GM19467 (cell line): ENCODE results near the gene TTC34.

ENCODE experiments used
- ATAC-seq: cut with Tn5 transposase; IDR thresholded peaks from one replicate; pipeline ENCODE4 v1.9.1; 2021; ENCODE audit warnings: mild to moderate bottlenecking, moderate library complexity; ENCODE audit not compliant: unreplicated experiment

The TTC34 gene

DNA sequence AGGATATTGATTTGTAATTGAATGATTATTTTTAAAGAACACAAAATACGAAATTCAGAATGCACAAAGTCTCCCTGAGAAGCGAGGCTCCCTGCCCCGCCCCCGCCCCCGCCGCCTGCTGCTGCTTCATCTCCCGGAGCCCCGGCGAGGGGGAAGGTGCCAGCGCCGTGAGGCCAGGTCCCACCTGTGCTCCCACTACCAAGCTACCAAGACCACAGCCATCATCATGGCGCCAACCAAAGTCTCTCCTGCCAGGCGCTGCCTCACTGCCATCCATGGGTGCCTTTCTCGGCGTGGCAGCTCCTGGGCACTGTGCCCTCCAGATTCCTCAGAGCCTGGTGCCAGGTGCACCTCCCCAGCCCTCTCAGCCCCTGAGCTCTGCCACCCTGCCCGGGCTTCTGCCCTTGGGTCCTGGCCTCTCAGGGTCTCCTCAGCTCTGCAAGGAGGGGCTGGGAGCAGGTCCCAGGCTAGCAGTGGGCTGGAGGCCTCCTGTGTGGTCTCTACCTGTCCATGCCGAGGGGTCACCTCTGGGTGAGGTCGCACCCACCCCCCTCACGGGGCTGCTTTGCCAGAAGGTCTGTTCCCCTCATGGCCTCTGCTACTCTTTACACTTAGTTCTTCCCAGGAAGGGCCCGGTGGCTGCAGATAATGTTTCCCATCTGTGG, 29.4 kb upstream of the TTC34 start:
- ATAC-seq = no peak

DNA sequence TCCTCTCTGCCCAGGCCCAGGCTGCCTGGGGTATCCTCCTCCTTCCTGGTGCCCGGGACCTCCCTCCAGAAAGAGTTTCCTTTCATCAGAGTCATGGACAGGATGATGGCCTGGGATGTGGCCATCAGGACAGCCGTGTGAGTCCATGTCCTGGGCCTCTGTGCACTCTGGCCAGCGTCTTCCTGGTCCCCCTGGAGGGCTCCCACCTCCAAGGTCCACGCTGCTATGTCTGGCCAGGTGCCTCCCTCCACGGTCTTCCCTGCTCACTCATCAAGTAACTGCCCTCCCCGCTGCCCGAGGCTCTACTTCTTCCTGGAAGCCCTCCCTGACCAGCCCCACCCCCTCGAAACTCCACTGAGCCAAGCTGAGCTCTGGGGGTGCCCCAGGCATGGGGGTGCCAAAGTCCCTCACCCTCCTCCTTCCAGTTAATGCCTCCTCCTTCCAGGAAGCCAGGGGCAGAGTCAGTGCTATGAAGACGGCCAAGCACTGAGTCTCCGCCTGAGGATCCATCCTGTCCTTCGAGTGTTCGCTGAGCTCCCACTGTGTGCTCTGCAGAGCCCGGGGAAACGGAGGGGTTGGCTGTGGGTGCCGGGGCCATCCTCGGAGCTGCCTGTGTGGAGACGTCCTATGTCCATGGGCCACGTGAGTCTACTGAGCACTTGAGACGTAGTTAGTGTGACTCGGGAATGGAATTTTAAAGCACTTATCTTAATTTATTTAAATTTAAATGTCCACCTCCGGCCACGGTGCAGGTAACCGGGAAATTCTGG, 28.5 kb upstream of the TTC34 start:
- ATAC-seq = no peak

DNA sequence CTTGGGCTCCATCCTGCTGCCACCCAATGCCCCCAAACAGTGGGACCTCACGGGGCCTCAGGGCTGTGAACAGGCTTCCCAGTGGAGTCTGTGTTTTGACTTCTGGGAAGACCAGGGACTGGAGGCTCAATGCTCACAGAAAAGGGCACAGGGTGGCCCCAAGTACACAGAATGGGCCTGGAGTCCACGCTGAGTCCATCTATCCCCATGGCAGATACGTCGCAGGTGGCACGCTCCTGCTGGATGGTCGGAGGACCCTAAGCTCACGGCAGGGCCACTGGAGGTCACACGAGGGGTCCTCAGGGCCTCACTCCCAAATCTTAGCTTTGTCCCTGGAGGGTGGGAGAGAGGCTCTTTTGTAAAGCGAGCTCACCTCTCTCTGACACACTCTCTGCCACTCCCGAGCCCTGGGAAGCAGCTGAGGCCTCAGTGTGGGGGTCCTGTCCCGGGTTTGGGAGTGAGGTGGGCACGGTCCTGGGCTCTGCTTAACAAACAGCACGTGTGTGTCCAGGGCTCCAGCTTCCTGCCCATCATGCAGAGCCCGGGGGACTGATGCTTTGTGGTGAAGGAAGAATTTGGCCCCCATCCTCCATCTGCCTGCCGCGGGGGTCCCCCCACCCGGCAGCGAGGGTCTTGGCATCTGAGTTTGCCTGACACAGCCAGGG, 27.2 kb upstream of the TTC34 start:
- ATAC-seq = no peak

DNA sequence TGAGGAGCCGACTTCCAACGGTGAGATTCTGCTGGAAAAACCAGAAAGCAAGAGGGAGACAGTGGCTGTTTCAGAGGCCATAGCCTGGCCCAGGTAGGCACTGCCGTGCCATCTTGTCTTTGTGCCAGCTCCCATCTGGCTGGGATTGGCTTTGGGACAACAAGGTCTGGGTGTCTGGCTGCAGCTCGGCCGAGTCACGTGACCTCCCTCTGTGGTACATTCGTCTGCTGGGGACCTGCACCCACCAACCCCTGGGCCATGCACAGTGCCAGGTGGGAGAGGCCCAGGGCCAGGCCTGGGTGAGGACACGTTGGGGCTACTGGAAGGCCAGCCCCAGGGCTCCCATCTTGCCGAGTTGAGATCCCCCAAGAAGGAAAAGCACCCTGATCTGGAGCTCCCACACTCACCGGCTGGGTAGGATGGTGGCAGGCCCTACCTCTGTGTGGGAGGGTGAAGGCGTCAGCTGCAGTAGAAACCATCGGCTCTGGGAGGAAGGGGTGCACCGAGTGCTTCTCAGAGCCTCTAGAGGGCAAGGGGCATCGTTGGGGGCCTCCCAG, 25.3 kb upstream of the TTC34 start:
- ATAC-seq = no peak

DNA sequence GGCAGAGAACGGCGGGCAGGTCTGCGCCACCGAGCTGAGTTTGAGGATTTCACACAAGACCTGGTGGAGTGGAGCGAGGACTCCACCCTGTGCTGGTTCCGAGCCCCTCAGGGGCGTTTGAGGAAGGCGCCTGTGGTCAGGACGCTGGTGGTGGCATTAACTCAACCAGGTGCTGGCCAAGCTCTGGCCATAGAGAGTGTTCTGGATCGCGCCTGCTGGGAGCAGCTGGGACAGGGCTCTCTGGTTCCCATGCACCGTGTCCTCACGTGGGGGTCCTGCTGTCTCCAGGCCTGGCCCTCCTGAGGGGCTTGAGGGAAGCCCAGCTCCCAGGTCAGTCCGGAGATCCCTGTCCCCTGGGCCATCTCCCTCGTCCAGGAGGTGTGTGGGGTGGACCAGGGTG, 24.8 kb upstream of the TTC34 start:
- ATAC-seq = no peak

DNA sequence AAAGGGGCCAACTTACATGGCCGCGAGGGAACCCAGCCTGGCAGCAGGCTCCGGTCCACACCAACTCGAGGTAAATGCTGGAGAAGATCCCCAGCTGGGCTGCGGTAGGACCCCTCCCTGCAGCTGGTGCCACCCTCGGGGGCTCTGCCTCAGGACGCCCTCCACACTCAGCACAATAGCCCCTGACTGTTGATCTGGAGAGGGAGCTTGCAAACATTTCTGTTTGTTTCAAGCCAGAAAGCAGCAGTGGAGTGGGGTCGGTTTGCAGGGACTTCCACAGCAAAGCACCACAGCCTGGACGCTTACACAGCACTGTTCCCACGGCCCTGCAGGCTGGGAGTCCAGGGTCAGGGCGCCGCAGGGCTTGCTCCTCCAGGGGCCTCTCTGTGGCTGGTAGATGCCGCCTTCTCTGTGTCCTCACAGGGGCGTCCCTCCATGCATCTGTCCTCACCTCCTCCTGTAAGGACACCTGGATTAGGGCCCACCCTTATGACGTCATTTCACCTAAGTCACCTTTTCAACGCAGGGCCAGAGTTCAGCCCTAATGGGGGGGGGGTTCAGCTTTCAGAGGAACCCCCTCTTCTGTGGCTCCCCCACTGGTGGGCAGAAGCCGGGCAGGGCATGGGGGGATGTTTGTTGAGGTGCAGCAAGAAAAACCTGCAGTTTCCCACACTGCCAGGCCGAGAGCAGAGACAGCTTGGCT, 24.1 kb upstream of the TTC34 start:
- ATAC-seq = no peak

DNA sequence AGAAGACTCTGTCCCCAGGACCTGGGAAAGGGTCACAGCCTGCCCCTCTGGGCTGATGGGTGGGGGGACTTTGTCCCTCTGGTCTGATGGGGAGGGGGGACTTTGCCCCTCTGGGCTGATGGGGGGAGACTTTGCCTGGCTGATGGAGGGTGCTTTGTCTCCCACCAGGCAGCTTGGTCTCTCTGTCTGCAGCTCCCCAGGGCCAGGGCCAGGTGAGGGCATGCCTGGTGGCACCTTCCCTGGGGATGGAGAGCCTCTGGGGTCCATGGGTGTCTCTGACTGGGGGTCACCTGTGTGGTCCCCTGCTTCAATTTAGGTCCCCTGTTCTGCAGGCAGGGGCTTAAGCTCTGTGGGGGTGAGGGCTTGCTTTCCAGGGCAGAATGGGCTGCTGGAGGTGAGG, 23.5 kb upstream of the TTC34 start:
- no peak for ATAC-seq

DNA sequence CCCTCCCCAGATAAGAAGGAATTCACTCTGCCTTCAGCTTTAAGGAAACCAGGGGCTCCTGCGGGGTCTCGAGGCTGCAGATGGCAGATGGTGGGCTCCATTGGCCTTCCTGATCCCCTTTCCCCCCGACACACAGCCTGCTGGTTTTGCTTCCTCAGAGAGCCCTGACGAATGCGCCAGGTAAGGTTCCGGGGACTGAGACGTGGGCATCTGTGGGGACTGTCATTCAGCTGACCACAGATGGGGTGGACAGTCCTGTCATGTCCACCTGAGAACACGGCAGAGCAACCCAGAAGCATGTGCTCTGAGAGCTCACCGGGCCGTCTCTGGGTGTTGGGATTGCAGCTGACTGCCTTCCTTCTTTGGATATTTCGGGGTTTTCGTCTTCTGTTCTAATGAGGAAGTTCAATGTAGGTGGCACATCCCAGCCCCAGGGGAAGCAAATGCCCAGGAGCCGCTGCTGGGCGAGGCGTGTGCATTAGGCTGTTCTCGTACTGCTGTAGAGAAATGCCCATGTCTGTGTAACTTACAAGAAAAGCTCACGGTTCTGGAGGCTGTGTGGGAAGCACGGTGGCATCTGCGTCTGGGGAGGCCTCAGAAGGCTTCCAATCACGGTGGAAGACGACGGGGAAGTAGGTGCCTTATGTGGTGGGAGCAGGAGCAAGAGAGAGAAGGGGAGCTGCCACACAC, 22.6 kb upstream of the TTC34 start:
- no peak for ATAC-seq

DNA sequence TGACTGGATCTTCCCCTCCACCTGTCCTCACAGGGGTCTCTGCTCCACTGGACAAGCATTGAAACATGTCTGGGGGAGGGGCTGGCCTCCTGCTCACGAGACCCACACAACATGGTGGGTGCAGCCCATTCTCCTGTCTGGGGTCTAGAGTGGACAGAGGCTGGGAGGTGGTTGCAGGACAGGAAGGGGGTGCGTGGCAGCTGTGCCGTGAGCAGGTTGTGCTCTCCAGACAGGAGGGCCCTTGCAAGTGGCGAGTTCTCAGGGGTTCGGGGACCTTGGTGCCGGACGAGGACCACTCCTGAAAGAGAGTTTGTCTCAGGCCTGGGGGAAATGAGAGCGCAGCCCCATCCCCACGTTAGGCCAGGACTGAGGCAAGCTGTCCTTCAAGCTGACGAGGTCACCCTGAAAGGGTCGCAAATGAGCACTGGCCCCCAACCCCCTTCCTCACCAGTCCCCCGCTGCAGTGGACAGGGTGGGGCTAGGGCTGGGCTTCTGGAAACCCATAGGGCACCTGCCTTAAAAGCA, 21.2 kb upstream of the TTC34 start:
- ATAC-seq = no peak

DNA sequence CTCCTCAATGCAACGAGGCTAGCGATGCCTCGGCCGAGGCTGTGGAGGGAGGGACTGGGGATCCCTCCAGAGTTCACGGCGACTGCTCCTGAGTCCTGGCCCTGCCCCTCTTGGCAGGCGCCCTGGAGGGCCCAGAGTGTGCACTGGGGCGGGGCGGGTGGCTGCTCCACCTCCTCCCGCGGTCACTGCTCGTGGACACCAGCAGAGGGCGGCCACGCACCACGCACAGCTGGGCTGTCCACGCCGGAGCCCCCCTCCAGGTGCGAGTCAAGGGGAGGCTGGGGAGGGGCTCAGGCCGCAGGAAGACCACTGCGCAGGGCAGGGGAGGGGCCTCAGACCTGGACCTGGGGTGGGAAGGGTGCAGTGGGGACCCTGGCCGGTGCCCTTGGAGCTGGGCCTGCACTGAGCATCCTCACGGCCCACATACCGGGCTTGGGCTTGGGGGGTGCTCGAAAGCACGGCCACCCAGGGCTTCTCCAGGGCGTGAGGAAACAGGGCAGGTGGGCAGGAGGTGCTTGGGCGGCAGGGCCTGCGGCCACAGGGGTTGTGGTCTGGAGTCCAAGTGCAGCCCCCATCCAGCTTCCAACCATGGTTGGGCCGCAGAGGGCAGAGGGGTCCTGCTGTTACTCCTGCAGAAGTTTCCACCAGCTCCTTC, 20.6 kb upstream of the TTC34 start:
- no peak for ATAC-seq

DNA sequence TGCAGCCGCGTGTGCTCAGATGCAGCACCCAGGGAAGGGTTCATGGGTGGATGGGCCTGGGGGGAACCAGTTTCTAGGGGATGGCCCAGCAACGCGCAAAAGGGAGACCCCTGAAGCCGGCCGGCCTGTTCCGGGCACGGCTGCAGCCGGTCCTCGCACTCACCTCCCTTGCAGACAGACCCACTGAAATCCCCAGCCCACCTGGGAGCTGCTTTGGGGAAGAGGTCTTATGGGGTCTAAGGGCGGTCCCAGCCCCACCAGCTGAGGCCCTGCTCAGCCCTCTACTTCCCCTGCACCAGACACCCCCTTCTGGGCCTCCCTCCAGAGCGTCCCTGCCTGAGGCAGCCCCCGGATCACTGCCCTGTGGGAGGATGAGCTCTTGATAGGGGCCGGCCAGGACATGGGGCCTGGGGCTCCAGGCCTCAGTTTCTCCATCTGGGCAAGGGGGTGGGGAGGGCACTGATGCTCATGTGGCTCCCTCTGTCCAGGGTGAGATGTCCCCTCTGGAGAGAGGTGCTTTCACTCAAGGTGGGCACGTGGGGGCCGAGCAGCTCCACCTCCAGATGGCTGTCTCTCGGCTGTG, 20.0 kb upstream of the TTC34 start:
- ATAC-seq = no peak

DNA sequence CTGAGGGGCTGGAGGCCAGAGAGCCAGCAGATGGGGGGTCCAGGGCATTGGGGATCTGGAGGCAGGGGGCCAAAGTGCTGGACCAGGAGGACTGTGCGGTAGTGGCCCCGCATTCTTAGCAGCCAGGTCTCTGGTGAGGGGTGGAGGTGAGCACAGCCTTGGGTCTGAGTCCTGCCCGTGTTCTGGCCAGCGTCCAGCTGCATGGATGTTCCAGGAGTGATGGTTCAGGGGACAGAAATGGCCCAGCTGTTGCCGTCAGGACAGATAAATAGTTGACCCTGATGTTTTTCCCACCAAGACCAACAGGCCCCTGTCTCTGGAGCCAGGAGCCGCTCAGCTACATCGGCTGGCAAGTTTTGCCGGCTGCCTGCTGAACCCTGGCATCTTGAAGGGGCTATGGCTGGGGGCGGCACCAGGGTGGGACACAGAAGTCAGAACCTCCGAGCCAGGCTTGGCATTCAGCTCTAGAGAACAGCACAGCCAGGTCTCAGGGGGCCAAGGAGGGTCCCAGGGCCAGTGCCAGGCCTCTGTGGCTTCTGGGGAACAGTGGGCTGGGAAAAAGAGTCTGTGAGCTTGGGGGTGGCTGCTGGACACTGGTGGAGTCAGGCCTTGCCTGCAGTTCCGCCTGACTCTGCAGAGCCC, 19.4 kb upstream of the TTC34 start:
- no peak for ATAC-seq

DNA sequence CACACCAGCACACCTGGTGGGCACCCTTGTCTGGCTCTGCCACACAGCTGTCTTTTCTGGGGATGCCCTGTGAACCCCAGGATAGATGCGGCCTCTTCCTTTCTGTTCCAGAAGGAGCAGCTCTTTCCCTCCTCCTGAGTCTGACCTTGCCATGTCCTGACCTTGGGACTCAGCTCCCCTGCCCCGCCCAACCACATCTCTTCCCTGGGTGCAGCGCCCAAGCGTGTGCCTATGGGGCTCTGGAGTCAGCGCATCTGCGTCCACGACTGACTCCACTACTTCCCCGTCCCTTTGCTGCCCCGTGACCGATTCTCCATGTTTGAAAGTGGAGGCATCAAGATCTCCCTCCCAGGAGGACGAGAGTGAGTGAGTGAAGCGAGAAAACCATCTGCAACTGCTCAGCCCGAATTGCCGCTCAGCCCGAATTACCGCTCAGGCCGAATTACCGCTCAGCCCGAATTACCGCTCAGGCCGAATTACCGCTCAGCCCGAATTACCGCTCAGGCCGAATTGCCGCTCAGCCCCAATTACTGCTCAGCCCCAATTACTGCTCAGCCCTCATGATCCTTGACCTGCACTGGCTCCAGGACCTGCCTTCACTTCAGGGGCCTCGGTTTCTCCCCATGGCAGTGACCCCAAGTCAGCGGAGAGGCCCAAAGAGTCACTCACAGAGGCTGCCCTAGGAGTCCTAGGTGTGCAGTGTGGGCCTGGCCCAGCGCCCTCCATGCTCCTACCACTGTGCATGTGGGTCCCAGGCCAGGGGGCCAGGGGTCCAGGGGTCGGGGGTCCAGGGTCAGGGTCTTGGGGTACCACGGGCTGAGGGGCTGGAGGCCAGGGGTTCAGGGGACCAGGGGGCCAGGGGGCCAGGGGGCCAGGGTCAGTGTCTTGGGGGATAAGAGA, 18.6 kb upstream of the TTC34 start:
- no peak for ATAC-seq

DNA sequence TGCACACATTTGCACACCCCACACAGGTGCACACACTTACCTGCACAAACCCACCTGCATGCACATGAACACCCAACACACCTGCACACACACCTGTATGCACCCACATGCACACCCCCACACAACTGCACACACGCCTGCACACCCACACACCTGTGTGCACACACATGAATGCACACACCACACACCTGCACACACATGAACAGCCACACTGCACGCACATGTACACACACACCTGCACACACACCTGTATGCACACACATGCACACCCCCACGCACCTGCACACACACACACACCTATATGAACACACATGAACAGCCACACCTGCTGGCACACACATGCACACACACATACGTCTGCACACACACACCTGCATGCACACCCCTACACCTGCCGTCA, 17.9 kb upstream of the TTC34 start:
- no peak for ATAC-seq

DNA sequence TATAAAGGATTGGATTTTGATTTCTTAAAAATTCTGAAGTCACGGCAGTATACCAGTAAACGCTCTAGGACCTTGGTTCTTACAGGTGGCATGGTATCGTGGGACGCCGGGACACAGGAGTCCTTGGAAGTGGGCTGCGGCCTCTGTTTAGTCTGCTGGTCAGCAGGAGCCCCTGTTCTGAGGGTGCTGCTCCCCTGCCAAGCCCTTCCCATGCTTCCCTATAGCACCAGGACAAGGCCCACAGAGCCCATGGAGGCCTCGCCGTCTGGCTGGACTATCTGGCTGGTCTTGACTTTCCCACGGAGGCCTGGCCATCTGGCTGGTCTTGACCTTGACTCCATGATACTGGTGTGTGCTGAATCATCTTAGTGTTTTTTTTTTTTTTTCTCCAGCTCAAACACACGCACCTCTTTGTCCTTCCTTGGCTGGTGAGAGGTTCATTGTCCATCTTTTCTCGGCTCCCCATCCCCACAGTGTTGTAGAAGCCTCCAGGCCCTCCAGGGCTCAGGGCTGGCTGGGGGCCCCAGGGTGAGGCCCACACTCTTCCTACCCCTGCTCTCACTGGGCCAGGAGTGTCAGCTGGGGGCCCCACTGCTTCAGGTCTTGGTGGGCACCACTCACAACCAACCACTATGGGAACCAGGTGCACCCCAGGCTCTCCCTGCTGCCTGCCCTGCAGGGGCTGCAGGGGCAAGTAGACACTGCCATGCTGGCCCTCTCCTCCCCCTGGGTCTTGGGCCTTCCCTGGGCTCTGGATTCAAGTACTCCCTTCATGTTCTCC, 16.5 kb upstream of the TTC34 start:
- ATAC-seq = no peak

DNA sequence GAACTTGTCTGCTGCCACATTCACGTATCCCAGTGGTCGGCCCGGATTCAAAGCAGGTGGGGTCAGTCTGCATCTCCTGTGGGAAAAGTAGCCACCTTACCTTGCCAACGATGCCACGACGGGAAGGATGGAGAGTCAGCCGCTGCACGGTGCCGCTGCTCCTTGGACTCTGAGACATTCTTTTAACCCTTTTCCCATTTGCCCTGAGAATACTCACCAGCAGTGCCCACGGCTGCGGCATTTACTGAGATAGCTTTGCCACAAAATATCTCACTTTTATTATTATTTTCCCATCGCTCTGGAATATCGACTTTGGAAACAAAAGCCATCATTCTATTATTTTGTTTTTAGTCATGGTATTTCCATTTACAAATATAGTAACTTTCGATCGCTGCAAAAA, 15.3 kb upstream of the TTC34 start:
- ATAC-seq = no peak

DNA sequence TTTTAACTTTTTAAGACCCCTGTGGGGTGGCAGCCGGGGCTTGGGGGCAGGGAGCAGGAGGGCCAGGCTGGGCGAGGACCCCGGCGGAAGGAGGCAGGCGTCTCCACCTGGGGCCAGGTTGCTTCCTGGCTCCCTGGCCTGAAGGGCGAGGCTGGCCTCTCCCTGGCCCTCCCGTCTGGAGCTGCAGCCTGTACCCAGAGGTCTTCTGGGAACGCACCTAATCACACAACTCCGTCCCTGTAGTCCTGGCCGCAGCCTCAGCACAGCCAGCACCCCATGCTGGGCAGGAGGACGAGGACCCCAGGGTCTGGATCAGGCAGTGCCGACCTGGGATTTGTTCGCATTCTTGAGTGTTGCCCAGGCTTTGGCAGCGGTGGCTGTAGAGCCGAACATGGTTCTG, 14.1 kb upstream of the TTC34 start:
- no peak for ATAC-seq
